Measurements from ENCODE around the gene PADI1. TPM values are rescaled to one million over a fixed set of nuclear protein-coding genes. Genes with fewer than 3 reads are reported as not detected.

Gene PADI1
- total RNA-seq, 4 donors from 2014 or later, result not detected

- no peak for TF ChIP-seq CTCF (IDR thresholded peaks at IDR 0.05; ENCODE audit: low read depth)
Measured at GRCh38 chr1:17290553-17290952, 85.6 kb downstream of the PADI1 start.

- TF ChIP-seq CTCF (IDR thresholded peaks at IDR 0.05; ENCODE audit: low read depth), result no peak
Measured at GRCh38 chr1:17292299-17293160, 87.6 kb downstream of the PADI1 start.

GRCh38 chr1:17293681-17294425, 88.9 kb downstream of the PADI1 start:
- no peak for TF ChIP-seq CTCF (IDR thresholded peaks at IDR 0.05; ENCODE audit: low read depth)

GRCh38 chr1:17295292-17295691, 90.4 kb downstream of the PADI1 start:
- TF ChIP-seq CTCF (IDR thresholded peaks at IDR 0.05; ENCODE audit: low read depth), result no peak

Small RNA genes lying within 50 kb of the gene (small RNA-seq; reads per million reads assigned to genes)
- gene MIR3972, result not detected

Other genes with a start within 250 kb of the PADI1 start
- 10 to 100 TPM in 3 of 4 donors, 1 to 10 TPM in 1; 9.0 to 28.6 (median 15.0) TPM for gene MFAP2, start 224.5 kb upstream of the PADI1 start, total RNA-seq
- gene ATP13A2, start 193.2 kb upstream of the PADI1 start, total RNA-seq, result 10 to 100 TPM; 14.8 to 33.0 (median 22.5) TPM
- gene SDHB, start 151.1 kb upstream of the PADI1 start, total RNA-seq, result 100 to 1,000 TPM; 105 to 138 (median 121) TPM
- gene PADI2, start 85.7 kb upstream of the PADI1 start, total RNA-seq, result 1 to 10 TPM in 1 of 4 donors, under 1 TPM in 3; 0.19 to 2.9 (median 0.60) TPM
- gene PADI3, start 44.0 kb downstream of the PADI1 start, total RNA-seq, result not detected
- 1 to 10 TPM in 1 of 4 donors, under 1 TPM in 1, not detected in 2; 0.22 to 1.3 TPM for gene PADI4, start 103.1 kb downstream of the PADI1 start, total RNA-seq
- not detected for gene PADI6, start 167.1 kb downstream of the PADI1 start, total RNA-seq
- 10 to 100 TPM; 17.4 to 24.0 (median 21.5) TPM for gene RCC2, start 234.5 kb downstream of the PADI1 start, total RNA-seq